ENCODE results near the gene MARF1.

DNA sequence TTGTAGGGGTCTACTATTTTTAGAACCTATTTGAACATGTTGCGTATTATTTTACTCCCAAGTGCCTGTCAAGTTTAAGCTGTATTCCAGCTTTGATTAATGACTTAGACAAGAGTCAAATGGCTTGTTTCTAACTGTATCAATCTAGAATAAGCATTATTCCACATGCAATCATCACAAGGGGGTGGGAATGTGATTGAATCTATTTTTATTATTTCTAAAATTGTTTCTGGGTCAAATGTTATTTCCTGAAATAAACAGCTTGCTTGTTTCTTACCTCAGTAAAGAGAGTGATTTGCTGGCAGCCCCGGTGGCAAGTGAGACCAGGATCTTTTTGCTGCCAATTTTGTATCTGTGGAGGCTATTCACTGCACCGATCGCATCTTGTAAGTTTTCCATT is 21.5 kb downstream of the MARF1 start:
- TF ChIP-seq, protein P1, sequence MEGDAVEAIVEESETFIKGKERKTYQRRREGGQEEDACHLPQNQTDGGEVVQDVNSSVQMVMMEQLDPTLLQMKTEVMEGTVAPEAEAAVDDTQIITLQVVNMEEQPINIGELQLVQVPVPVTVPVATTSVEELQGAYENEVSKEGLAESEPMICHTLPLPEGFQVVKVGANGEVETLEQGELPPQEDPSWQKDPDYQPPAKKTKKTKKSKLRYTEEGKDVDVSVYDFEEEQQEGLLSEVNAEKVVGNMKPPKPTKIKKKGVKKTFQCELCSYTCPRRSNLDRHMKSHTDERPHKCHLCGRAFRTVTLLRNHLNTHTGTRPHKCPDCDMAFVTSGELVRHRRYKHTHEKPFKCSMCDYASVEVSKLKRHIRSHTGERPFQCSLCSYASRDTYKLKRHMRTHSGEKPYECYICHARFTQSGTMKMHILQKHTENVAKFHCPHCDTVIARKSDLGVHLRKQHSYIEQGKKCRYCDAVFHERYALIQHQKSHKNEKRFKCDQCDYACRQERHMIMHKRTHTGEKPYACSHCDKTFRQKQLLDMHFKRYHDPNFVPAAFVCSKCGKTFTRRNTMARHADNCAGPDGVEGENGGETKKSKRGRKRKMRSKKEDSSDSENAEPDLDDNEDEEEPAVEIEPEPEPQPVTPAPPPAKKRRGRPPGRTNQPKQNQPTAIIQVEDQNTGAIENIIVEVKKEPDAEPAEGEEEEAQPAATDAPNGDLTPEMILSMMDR (IDR thresholded peaks at IDR 0.05): no peak
- no peak for TF ChIP-seq POLR2A (IDR thresholded peaks at IDR 0.05)
